Measurements from ENCODE around the gene CFAP90. TPM values are rescaled to one million over a fixed set of nuclear protein-coding genes. Genes with fewer than 3 reads are reported as not detected.

CFAP90 gene
- total RNA-seq (2022; extraction: Qiagen RNA extraction; ENCODE audit: low read depth): 0.45 to 0.96 TPM (median 0.61 TPM) in 5 replicates

DNA sequence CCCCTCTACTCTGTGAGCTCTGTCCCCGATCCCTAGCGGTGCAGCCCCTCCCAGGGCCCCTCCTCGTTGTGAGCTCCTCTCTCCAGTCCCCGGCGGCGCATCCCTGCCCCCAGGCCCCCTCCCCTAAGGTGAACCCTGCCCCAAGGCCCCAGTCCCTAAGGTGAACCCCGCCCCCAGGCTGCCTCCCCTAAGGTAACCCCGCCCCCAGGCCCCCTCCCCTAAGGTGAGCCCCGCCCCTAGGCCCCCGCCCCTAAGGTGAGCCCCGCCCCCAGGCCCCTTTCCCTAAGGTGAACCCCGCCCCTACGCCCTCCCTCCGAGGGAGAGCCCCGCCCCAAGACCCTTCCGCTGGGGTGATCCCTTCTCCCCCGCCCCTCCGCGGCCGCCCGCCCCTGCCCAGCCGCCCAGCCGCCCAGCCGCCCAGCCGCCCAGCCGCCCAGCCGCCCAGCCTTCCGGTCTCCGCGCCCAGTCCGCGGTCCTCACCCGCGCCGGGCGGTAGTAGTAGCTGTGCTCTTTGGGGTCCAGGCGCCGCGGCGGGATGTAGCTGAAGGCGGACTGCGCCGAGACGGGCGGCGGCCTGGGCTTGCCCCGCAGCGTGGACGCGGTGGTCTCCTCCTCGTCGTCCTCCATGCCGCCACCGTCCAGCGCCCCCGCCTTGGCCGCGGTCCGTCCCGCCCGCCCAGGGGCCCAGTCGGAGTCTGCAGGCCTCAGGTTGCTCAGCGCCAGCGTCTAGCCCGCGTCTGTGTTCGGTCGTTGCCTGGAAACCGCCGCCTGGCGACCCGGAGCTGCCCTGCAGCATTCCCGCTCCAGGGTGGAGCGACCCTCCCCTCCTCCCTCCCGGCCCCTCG is at the start of gene CFAP90:
Gene CFAP90 (minus strand): TSS at position 739 of the 845 bp plus-strand sequence. CDS start 112 bp downstream, at position 627.

GRCh38 chr5:7868773-7869473 is 18.0 kb upstream of the CFAP90 start, which contains the start of the genes FASTKD3 and MTRR:
Gene FASTKD3 (minus strand): TSS chr5:7869031. CDS start chr5:7868083, 948 bp downstream.
Gene MTRR (plus strand): TSS chr5:7869148. CDS start chr5:7870795, 1,647 bp downstream.

Other genes starting within 250 kb of the CFAP90 start
- gene FASTKD3, start 17.9 kb upstream of the CFAP90 start, total RNA-seq (2022; extraction: Qiagen RNA extraction; ENCODE audit: low read depth): 9.4 to 18.3 TPM (median 16.8 TPM) in 5 replicates
- gene MTRR, start 18.0 kb upstream of the CFAP90 start, total RNA-seq (2022; extraction: Qiagen RNA extraction; ENCODE audit: low read depth): 30.1 to 35.4 TPM (median 32.1 TPM) in 5 replicates